CD4-positive, alpha-beta memory T cell (primary cell): ENCODE results near the gene TMEM150B. TPM values are rescaled to one million over a fixed set of nuclear protein-coding genes. Genes with fewer than 3 reads are reported as not detected.

ENCODE experiments used
- CTCF ChIA-PET: fragments of 350-600 bp; sonication (Branson Sonifier 250); formaldehyde crosslinking; loops from one replicate; lab custom pipeline; 2021; ENCODE audit warnings: inconsistent platforms; ENCODE audit not compliant: partially characterized antibody; lab: Charles Lee
- POLR2A ChIA-PET: fragments of 350-600 bp; sonication (Branson Sonifier 250); formaldehyde crosslinking; loops from one replicate; lab custom pipeline; 2021; ENCODE audit not compliant: partially characterized antibody; lab: Charles Lee
- DNase-seq, 5 donors: peaks; one replicate each; pipeline versions ENCODE4 v3.0.0 to v3.0.0-alpha.2; 2020 to 2022; ENCODE audit warnings: mixed read lengths in 1 of 5
- H3K27ac ChIP-seq: one replicate; pipeline ENCODE4 v1.7.0; 2013; ENCODE audit warnings: low read depth, low read length
- H3K27me3 ChIP-seq: 2 replicates; pipeline ENCODE4 v1.7.0; 2013; ENCODE audit warnings: mild to moderate bottlenecking, low read length, moderate library complexity; ENCODE audit not compliant: insufficient read depth
- H3K36me3 ChIP-seq: 2 replicates; pipeline ENCODE4 v1.7.0; 2013; ENCODE audit warnings: mild to moderate bottlenecking, low read length, moderate library complexity; ENCODE audit not compliant: insufficient read depth
- H3K4me1 ChIP-seq: 2 replicates; pipeline ENCODE4 v1.7.0; 2013; ENCODE audit warnings: mild to moderate bottlenecking, low read length, moderate library complexity; ENCODE audit not compliant: insufficient read depth
- H3K4me3 ChIP-seq, 2 donors: one replicate each; pipeline ENCODE4 v1.7.0; 2013; ENCODE audit warnings: low read length in 2 of 2, mild to moderate bottlenecking in 1 of 2
- H3K9me3 ChIP-seq, 2 donors: one replicate each; pipeline ENCODE4 v1.7.0; 2013; ENCODE audit warnings: low read length in 2 of 2, control low read depth in 1 of 2; ENCODE audit not compliant: control insufficient read depth in 1 of 2
- H3K27ac Mint-ChIP-seq, 7 donors: one replicate each; pipeline ENCODE4 v1.8.0; 2020 to 2021; ENCODE audit warnings: mixed read lengths in 7 of 7, mild to moderate bottlenecking in 6 of 7, inconsistent platforms in 3 of 7, moderate library complexity in 3 of 7
- H3K27me3 Mint-ChIP-seq, 2 donors: one replicate each; pipeline ENCODE4 v1.8.0; 2020 to 2021; ENCODE audit warnings: mixed read lengths in 2 of 2
- H3K36me3 Mint-ChIP-seq, 2 donors: one replicate each; pipeline ENCODE4 v1.8.0; 2020 to 2021; ENCODE audit warnings: mixed read lengths in 2 of 2, inconsistent platforms in 1 of 2, mild to moderate bottlenecking in 1 of 2
- H3K4me1 Mint-ChIP-seq, 4 donors: one replicate each; pipeline ENCODE4 v1.8.0; 2020 to 2021; ENCODE audit warnings: mixed read lengths in 4 of 4, mild to moderate bottlenecking in 1 of 4
- H3K4me3 Mint-ChIP-seq, 8 donors: one replicate each; pipeline ENCODE4 v1.8.0; 2020 to 2021; ENCODE audit warnings: mixed read lengths in 8 of 8, mild to moderate bottlenecking in 7 of 8, moderate library complexity in 6 of 8, inconsistent platforms in 3 of 8
- H3K9me3 Mint-ChIP-seq, 8 donors: one replicate each; pipeline ENCODE4 v1.8.0; 2020 to 2021; ENCODE audit warnings: mixed read lengths in 8 of 8, mild to moderate bottlenecking in 5 of 8, inconsistent platforms in 3 of 8, moderate library complexity in 1 of 8
- intact Hi-C: fragments of 100-400 bp; cut with micrococcal nuclease; formaldehyde crosslinking; loops from one replicate; pipeline ENCODE4 v1.15.1; 2023
- polyA plus RNA-seq, 2 donors: library from polyadenylated mRNA; unstranded; fragments of 300-500 nt; fragmentation: Illumina TruSeq; gene quantifications; one replicate each; pipeline ENCODE4 v1.2.3, GENCODE V29; 2021
- total RNA-seq, 2 experiments: library from RNA; stranded (reverse); gene quantifications; one replicate each; pipeline ENCODE4 v1.2.3, GENCODE V29; 2021

The TMEM150B gene
- total and polyA plus RNA-seq, 4 experiments from 2014 or later, result 0.87 to 1.3 TPM; not detected in 2

DNA sequence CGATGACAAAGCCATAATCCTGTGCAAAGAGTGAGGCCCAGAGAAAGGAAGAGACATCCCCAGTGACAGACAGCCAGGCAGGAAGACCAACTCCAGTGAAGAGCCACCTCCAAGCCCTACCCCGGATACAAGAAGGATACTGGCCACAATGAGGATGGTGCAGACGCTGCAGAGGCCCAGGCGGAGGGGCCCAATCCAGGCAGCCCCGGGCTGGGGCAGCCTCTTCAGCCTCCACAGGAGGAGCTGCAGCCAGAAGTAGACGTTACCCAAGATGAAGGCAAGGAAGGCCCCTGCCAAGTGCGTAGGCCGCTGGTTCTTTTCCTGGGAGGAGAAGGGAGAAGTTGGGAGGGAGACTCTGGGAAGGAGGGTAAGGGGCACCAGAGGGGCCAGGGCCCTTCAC lies 8.5 kb downstream of the TMEM150B start:
- H3K36me3 Mint-ChIP-seq, result no peaks in the 10 kb centered on the region
- CTCF ChIA-PET, result interaction anchor here (1.3 kb wide), 1 partner anchor 15 kb away, joined by 4 read pairs; no protein-coding TSS in a partner anchor

DNA sequence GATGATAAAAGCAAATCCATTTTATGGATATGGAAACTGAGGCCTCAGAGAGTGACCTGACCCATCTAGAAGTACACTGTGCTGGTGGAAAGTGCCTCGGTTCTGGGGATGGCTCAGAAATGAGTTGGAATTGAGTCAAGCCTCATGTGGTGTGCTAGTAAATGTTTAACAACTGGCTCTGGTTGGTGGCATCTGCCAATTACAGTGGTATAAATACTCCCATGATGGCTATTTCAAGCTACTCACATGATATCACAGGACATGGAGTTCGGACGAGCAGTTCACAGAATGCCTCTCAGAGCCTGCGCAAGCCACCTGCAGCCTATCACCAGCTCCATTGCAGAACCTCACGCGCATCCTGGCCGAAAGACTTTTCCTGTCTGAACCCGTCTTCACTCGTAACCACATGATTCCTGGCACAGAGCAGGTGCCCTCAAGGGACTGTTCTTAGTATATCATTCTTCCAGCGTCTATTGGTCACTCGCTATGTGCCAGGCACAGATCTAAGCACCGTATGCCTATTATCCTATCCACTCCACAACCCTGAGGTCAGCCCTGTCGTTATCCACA lies 9.1 kb downstream of the TMEM150B start:
- Mint-ChIP-seq H3K4me1 (no peaks in the 10 kb centered on the region), H3K36me3 (no peaks in the 10 kb centered on the region), H3K27me3 (peaks cover 2% of the 10 kb centered on the region in 2 donors), H3K27ac (no peak overlapping the region), H3K9me3 (no peaks in the 10 kb centered on the region), H3K4me3 (peak overlapping the region in 1 of 8 donors; percentile 48)
- Histone ChIP-seq H3K9me3 (no peaks in the 10 kb centered on the region), H3K27ac (no peak overlapping the region), H3K4me1 (no peaks in the 10 kb centered on the region), H3K36me3 (no peaks in the 10 kb centered on the region), H3K4me3 (no peak overlapping the region), H3K27me3 (no peaks in the 10 kb centered on the region)
- intact Hi-C loops, result no loop called here
- POLR2A ChIA-PET, result no interaction called here
- DNase-seq, result no peak
- CTCF ChIA-PET, result no interaction called here

More for the DNA sequence above, 8.5 kb downstream of the TMEM150B start:
- Mint-ChIP-seq H3K4me3 (no peak overlapping the region), H3K9me3 (no peaks in the 10 kb centered on the region), H3K27ac (no peak overlapping the region), H3K4me1 (no peaks in the 10 kb centered on the region), H3K27me3 (peaks cover 4 to 5% of the 10 kb centered on the region in 2 donors)
- no peaks in the 10 kb centered on the region for H3K4me1 ChIP-seq
- H3K36me3 ChIP-seq, result no peaks in the 10 kb centered on the region
- H3K9me3 ChIP-seq, result no peaks in the 10 kb centered on the region
- no peaks in the 10 kb centered on the region for H3K27me3 ChIP-seq
- DNase-seq, result no peak
- H3K4me3 ChIP-seq, result no peak overlapping the region
- no peak overlapping the region for H3K27ac ChIP-seq
- intact Hi-C loops, result no loop called here
- POLR2A ChIA-PET, result interaction anchor here (1.2 kb wide), 1 partner anchor 50 kb away, joined by 3 read pairs; no protein-coding TSS in a partner anchor

DNA sequence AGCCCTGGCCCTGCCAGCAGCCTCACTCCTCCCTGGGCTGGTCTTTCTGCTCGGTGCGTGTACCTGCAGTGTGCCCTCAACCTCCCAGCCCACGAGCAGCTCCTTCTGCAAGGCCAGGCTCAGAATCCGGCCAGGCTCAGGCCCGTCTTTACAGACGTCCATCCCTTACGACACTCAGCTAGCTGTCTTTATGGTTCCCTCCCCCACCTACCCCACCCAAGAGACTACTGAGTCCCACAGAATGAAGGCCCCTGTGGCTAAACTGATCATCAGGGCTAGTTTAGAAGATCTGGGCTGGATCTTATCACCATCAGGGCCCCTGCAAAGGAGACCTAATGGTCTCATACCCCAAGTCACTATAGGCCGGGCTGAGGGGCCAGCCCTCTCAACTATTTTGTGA lies 10.7 kb downstream of the TMEM150B start:
- Mint-ChIP-seq H3K27me3 (peaks cover 2% of the 10 kb centered on the region in 2 donors), H3K4me1 (no peaks in the 10 kb centered on the region), H3K9me3 (no peaks in the 10 kb centered on the region), H3K36me3 (no peaks in the 10 kb centered on the region), H3K27ac (no peak overlapping the region), H3K4me3 (no peak overlapping the region)
- Histone ChIP-seq H3K4me1 (no peaks in the 10 kb centered on the region), H3K9me3 (no peaks in the 10 kb centered on the region), H3K27me3 (no peaks in the 10 kb centered on the region), H3K27ac (no peak overlapping the region), H3K4me3 (no peak overlapping the region), H3K36me3 (no peaks in the 10 kb centered on the region)
- ChIA-PET POLR2A (no interaction called here), CTCF (interaction anchor here (2.2 kb wide), 1 partner anchor 11 kb away, joined by 7 read pairs; no protein-coding TSS in a partner anchor)
- DNase-seq, result no peak
- intact Hi-C loops, result no loop called here

DNA sequence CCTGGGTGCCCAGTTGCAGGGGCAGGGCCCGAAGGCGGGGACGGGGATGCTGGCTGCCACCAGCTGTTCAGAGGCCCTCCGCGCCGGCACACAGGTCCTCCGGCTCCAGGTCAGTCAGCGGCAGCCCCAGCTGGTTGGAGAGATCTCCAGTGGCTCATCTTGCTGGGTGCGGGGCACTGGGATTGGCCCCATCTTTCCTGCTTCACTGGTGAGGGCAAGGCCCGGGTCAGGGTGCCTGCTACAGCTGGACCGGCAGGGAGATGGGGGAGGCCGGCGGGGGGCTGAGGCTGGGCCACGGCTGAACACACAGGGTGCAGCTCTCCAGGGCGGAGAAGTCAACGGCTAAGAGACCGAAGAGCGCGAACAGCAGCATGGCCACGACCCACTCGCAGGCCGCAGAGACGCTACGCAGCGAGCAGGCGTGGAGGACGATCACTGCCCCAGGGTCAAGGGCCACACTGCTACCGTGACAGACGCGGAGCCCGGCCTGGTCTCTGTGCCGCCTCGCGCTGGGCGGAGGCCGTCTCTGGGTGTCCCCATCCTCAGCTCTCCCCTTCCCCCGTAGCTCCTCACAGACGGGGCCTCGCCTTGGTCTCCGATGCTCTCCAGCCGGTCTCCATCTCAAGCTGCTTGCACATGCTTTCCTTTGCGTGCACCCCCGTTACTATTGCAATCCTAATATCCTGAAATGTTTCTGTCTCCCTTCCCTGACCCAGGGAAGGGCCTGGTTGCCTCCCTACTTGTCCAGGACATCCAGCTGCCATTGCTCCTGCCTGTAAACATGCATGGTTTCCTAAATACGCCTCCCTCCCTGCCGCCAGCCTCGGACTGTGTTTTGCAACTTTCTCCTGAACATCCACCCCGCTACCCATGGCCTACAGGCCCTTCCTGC lies 12.3 kb downstream of the TMEM150B start:
- H3K27ac Mint-ChIP-seq, result no peak overlapping the region
- Histone ChIP-seq H3K36me3 (no peaks in the 10 kb centered on the region), H3K4me1 (no peaks in the 10 kb centered on the region), H3K9me3 (no peaks in the 10 kb centered on the region), H3K4me3 (no peak overlapping the region), H3K27me3 (no peaks in the 10 kb centered on the region), H3K27ac (no peak overlapping the region)
- peaks cover 2% of the 10 kb centered on the region in 2 donors for H3K27me3 Mint-ChIP-seq
- DNase-seq, result no peak
- no peaks in the 10 kb centered on the region for H3K4me1 Mint-ChIP-seq
- CTCF ChIA-PET, result interaction anchor here (1.0 to 2.2 kb wide), 3 partner anchors 10 to 154 kb away, joined by 3 to 7 read pairs (median 4); no protein-coding TSS in a partner anchor
- no peaks in the 10 kb centered on the region for H3K36me3 Mint-ChIP-seq
- no peaks in the 10 kb centered on the region for H3K9me3 Mint-ChIP-seq
- H3K4me3 Mint-ChIP-seq, result no peak overlapping the region
- POLR2A ChIA-PET, result no interaction called here
- intact Hi-C loops, result no loop called here

DNA sequence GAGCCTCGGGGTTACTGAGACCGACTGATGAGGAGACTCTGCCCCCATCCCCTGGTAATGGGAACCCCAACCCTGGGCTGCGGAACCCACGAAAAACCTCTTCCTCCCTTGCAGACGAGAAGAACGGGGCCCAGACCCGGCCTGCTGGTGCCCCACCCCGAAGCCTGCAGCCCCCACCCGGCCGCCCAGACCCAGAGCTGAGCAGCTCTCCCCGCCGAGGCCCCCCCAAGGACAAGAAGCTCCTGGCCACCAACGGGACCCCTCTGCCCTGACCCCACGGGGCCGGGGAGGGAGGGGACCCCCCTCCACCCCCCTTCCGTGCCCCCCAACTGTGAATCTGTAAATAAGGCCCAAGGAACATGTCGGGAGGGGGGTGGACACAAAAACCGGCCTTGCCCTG lies 13.3 kb downstream of the TMEM150B start:
- H3K9me3 ChIP-seq, result no peaks in the 10 kb centered on the region
- H3K4me1 Mint-ChIP-seq, result no peaks in the 10 kb centered on the region
- H3K27ac ChIP-seq, result no peak overlapping the region
- no peak for DNase-seq
- no peaks in the 10 kb centered on the region for H3K4me1 ChIP-seq
- no peak overlapping the region for H3K4me3 Mint-ChIP-seq
- H3K27ac Mint-ChIP-seq, result no peak overlapping the region
- intact Hi-C loops, result no loop called here
- H3K36me3 ChIP-seq, result no peaks in the 10 kb centered on the region
- H3K36me3 Mint-ChIP-seq, result no peaks in the 10 kb centered on the region
- no peak overlapping the region for H3K4me3 ChIP-seq
- ChIA-PET CTCF (interaction anchor here (1.0 kb wide), 2 partner anchors 10 to 156 kb away, joined by 3 to 4 read pairs; no protein-coding TSS in a partner anchor), POLR2A (no interaction called here)
- H3K27me3 ChIP-seq, result no peaks in the 10 kb centered on the region
- H3K27me3 Mint-ChIP-seq, result peaks cover 2% of the 10 kb centered on the region in 2 donors
- H3K9me3 Mint-ChIP-seq, result no peaks in the 10 kb centered on the region

DNA sequence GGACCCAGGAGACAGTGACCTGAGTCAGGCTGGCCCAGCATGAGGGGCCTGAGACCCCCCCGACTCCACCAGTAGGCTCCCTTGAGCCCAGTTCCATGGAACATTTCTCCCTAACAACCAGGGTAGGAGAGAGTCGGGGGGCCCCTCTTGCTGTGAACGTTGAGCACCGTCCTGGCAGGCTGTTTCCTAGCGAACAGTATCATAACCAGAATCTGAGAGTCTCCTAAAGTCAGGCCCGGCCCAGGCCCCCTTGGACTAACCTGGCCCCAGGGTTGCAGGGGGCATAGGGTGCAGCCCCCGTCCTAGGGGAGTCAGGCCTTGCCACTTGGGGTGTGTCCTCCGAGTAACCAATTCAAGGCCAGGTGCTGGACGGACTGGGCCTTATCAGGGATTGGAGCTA lies 13.7 kb downstream of the TMEM150B start:
- intact Hi-C loops, result no loop called here
- no peaks in the 10 kb centered on the region for H3K9me3 Mint-ChIP-seq
- H3K4me3 Mint-ChIP-seq, result no peak overlapping the region
- Histone ChIP-seq H3K36me3 (no peaks in the 10 kb centered on the region), H3K27me3 (no peaks in the 10 kb centered on the region), H3K27ac (no peak overlapping the region), H3K4me1 (no peaks in the 10 kb centered on the region), H3K9me3 (no peaks in the 10 kb centered on the region), H3K4me3 (no peak overlapping the region)
- peaks cover 2% of the 10 kb centered on the region in 2 donors for H3K27me3 Mint-ChIP-seq
- CTCF ChIA-PET, result interaction anchor here (1.0 kb wide), 2 partner anchors 10 to 156 kb away, joined by 3 to 4 read pairs; no protein-coding TSS in a partner anchor
- no peak for DNase-seq
- H3K27ac Mint-ChIP-seq, result no peak overlapping the region
- H3K36me3 Mint-ChIP-seq, result no peaks in the 10 kb centered on the region
- H3K4me1 Mint-ChIP-seq, result no peaks in the 10 kb centered on the region
- POLR2A ChIA-PET, result no interaction called here

DNA sequence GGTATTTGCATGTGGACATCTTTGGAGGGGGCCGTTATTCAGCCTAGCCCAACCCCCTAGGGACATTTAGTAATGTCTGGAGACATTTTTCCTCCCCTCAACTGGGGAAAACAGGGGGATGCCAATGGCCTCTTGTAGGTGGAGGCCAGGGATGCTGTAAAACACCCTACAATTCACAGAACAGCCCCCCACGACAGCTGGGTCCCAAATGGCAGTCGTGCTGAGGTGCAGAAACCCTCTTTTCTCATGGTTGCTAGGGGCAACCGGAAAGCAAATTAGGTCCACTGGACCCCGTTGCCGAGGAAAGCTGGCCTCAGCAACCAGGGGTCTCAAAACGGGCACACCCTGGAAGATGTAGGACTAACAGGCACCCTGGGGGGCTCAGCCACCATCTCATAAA lies 14.6 kb downstream of the TMEM150B start:
- Mint-ChIP-seq H3K36me3 (no peaks in the 10 kb centered on the region), H3K27ac (no peak overlapping the region), H3K4me3 (no peak overlapping the region), H3K9me3 (no peaks in the 10 kb centered on the region), H3K27me3 (peaks cover 2% of the 10 kb centered on the region in 2 donors), H3K4me1 (peaks cover 0 to 4% (median under 1%) of the 10 kb centered on the region in 4 donors)
- no peak for DNase-seq
- Histone ChIP-seq H3K4me3 (no peak overlapping the region), H3K27ac (no peak overlapping the region), H3K4me1 (no peaks in the 10 kb centered on the region), H3K36me3 (no peaks in the 10 kb centered on the region), H3K27me3 (no peaks in the 10 kb centered on the region), H3K9me3 (no peaks in the 10 kb centered on the region)
- intact Hi-C loops, result no loop called here
- POLR2A ChIA-PET, result no interaction called here
- CTCF ChIA-PET, result no interaction called here
